Peyer's patch (tissue), 4 donors: ENCODE results near the gene CHD5. TPM values are rescaled to one million over a fixed set of nuclear protein-coding genes. Genes with fewer than 3 reads are reported as not detected.

Experiments
- DNase-seq, 3 donors: peaks; one replicate each; pipeline ENCODE4 v3.0.0-alpha.2; 2017 to 2019
- H3K27ac ChIP-seq, 4 donors: fragments of 200-600 bp; sonication (generic); one replicate each; pipeline ENCODE4 v1.5.1; 2016 to 2019
- H3K27me3 ChIP-seq, 2 donors: fragments of 200-600 bp; sonication (generic); one replicate each; pipeline ENCODE4 v1.5.1; 2019
- H3K36me3 ChIP-seq, 3 donors: fragments of 200-600 bp; sonication (generic); one replicate each; pipeline ENCODE4 v1.5.1; 2016 to 2019
- H3K4me1 ChIP-seq, 4 donors: fragments of 200-600 bp; sonication (generic); one replicate each; pipeline ENCODE4 v1.5.1; 2016 to 2019
- H3K4me3 ChIP-seq, 4 donors: fragments of 200-600 bp; sonication (generic); 1 replicate in 3 of 4; 2 replicates in 1 of 4; pipeline ENCODE4 v1.5.1; 2016 to 2019; ENCODE audit warnings: mild to moderate bottlenecking in 1 of 4
- H3K9me3 ChIP-seq, 4 donors: fragments of 200-600 bp; sonication (generic); one replicate each; pipeline ENCODE4 v1.5.1; 2016 to 2019; ENCODE audit warnings: mild to moderate bottlenecking in 1 of 4
- POLR2A ChIP-seq, 2 donors: fragments of 450-650 bp; IDR thresholded peaks; one replicate each; pipeline ENCODE4 v1.5.1; 2017; ENCODE audit warnings: antibody characterized with exemption in 2 of 2, mild to moderate bottlenecking in 2 of 2, moderate library complexity in 2 of 2
- total RNA-seq, 4 donors: library from RNA; depleted of rRNA; stranded (reverse); fragments of >200 nt; gene quantifications; one replicate each; pipeline ENCODE4 v1.1.0, GENCODE V29; 2016
- TF ChIP-seq, protein P1 (sequence below), 6 experiments: fragments of 450-650 bp in 4 of 6; fragments of 200-600 bp in 2 of 6; sonication (generic) in 1 of 6; IDR thresholded peaks; one replicate each; pipeline ENCODE4 v1.5.1; 2017 to 2019; ENCODE audit warnings: antibody characterized with exemption in 6 of 6, mild to moderate bottlenecking in 3 of 6, moderate library complexity in 1 of 6

CHD5 gene
- total RNA-seq, 4 donors from 2014 or later, result under 0.01 to 0.66 (median 0.22) TPM

DNA sequence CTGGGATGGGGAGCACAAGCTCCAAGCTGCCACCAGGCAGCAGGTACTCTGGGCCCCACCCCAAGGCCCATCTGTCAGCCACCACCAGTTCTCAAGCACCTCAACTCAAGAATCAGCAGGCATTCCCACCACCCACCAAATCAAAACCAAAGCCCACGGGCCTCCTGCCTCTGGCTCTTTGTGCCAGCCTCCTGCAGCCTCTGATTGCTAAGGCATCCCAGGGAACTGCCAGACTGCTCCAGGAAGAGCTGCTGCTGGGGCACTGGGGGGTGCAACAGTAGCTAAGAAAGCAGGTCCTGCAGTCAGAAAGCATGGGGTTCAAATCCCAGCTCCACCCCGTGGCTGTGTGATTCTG lies 34.7 kb downstream of the CHD5 start:
- no peaks in the 10 kb centered on the region for H3K9me3 ChIP-seq
- no peaks in the 10 kb centered on the region for H3K27me3 ChIP-seq
- no peaks in the 10 kb centered on the region for H3K36me3 ChIP-seq
- no peak overlapping the region for H3K27ac ChIP-seq
- TF ChIP-seq, protein P1, sequence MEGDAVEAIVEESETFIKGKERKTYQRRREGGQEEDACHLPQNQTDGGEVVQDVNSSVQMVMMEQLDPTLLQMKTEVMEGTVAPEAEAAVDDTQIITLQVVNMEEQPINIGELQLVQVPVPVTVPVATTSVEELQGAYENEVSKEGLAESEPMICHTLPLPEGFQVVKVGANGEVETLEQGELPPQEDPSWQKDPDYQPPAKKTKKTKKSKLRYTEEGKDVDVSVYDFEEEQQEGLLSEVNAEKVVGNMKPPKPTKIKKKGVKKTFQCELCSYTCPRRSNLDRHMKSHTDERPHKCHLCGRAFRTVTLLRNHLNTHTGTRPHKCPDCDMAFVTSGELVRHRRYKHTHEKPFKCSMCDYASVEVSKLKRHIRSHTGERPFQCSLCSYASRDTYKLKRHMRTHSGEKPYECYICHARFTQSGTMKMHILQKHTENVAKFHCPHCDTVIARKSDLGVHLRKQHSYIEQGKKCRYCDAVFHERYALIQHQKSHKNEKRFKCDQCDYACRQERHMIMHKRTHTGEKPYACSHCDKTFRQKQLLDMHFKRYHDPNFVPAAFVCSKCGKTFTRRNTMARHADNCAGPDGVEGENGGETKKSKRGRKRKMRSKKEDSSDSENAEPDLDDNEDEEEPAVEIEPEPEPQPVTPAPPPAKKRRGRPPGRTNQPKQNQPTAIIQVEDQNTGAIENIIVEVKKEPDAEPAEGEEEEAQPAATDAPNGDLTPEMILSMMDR (IDR thresholded peaks at IDR 0.05), result no peak
- no peak for TF ChIP-seq POLR2A (IDR thresholded peaks at IDR 0.05)
- H3K4me1 ChIP-seq, result peaks cover 0 to 8% (median 0%) of the 10 kb centered on the region in 4 donors
- DNase-seq, result no peak
- H3K4me3 ChIP-seq, result no peak overlapping the region

DNA sequence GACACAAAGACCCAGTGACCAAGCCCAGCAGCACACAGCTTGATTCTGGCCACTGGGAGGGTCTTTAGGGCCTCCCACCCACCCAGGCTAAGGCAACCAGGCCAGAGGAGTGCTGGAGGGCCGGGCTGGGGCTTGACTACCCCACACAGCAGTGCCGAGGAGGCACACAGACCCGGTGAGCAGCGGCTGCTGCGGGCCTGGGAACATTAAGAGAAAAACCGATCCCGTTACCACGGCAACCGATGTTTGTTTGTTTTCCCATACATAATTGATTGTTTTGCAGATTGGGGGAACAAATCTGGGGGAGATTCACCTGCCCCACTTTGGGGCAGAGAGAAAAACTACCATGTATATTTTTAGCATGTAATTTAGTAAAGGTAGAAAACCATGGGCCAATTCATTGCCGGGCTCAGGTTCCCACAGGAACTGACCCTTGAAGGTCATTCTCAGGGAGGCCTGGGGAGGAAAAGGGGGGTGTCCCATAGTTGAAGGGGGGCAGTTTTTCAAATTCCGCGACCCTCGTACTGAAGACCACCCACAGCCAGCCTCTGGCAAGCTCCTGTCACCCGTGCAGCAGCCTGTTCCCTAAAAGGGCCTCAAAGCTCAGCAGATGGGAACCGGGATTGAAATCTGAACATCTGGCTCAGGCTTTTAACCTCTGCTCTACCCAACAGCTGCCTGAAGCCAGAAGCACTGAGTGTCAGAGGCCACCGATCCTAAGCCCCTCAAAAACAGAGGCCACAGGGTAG lies 35.3 kb downstream of the CHD5 start:
- H3K27me3 ChIP-seq, result no peaks in the 10 kb centered on the region
- TF ChIP-seq, protein P1 (IDR thresholded peaks at IDR 0.05), result no peak
- no peak for TF ChIP-seq POLR2A (IDR thresholded peaks at IDR 0.05)
- no peak overlapping the region for H3K4me3 ChIP-seq
- peaks cover 0 to 8% (median 0%) of the 10 kb centered on the region in 4 donors for H3K4me1 ChIP-seq
- no peaks in the 10 kb centered on the region for H3K36me3 ChIP-seq
- DNase-seq, result no peak
- H3K27ac ChIP-seq, result no peak overlapping the region
- no peaks in the 10 kb centered on the region for H3K9me3 ChIP-seq

DNA sequence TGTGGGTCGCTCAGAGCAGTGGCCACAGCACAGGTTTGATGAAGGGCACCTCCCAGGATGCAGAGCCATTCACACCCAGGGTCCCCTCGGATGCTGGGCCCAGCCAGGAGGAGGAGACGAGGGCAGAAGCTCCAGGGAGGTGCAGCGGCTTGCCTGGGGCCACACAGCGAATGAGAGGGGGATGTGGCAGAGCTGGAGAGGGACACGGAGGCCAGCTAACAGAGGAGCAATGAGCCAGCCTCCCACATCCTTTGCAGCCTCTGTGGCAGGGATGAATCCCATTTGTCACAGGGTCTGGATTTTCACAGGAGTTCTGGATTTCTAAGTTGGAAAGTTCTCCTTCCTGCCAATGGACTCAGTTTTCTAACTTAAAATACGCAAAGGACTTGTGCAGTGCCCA lies 35.9 kb downstream of the CHD5 start:
- TF ChIP-seq, protein P1 (IDR thresholded peaks at IDR 0.05), result no peak
- no peak for TF ChIP-seq POLR2A (IDR thresholded peaks at IDR 0.05)
- H3K4me3 ChIP-seq, result no peak overlapping the region
- H3K4me1 ChIP-seq, result peaks cover 0 to 8% (median 0%) of the 10 kb centered on the region in 4 donors
- no peaks in the 10 kb centered on the region for H3K9me3 ChIP-seq
- no peak overlapping the region for H3K27ac ChIP-seq
- H3K27me3 ChIP-seq, result no peaks in the 10 kb centered on the region
- no peaks in the 10 kb centered on the region for H3K36me3 ChIP-seq
- no peak for DNase-seq

DNA sequence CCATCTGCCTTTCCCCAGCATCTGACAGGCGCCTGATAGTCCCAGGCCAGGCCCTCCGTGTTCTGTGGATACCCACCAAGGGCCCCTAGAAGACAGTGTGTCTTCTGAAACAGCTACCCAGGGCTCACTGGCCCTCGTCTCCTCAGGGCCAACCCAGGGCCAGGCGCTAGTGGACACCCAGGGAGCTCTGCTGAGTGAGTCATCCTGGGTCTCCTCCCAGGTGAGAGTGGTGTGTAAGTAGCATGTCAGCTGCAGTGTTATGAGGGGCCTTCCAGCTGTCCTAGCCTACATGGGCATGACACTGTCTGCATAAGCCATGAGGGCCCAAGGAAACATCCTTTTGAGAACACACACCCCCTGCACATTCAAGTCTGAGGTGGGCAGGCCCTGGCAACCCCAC lies 36.7 kb downstream of the CHD5 start:
- TF ChIP-seq POLR2A (IDR thresholded peaks at IDR 0.05), result no peak
- TF ChIP-seq, protein P1 (IDR thresholded peaks at IDR 0.05), result no peak

DNA sequence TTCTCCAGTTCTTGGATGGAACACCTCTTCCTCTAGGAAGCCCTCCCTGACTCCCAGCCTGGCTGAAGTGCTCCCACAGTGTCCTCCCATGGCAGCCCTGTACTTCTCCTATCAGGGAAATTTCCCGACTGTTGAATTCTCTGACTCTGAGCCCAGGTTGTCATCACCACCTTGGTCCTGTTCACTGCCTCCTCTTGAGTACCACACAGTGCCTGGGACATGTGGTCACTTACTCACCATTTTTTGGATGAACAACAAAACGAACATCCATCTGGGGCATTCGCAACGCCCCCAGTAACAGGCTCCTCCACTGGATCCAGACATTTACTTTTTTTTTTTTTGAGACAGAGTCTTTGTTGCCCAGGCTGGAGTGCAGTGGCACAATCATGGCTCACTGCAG lies 37.4 kb downstream of the CHD5 start:
- no peak overlapping the region for H3K4me3 ChIP-seq
- H3K4me1 ChIP-seq, result no peaks in the 10 kb centered on the region
- H3K27me3 ChIP-seq, result no peaks in the 10 kb centered on the region
- H3K27ac ChIP-seq, result no peak overlapping the region
- no peak for DNase-seq
- TF ChIP-seq, protein P1 (IDR thresholded peaks at IDR 0.05), result no peak
- no peak for TF ChIP-seq POLR2A (IDR thresholded peaks at IDR 0.05)
- H3K36me3 ChIP-seq, result no peaks in the 10 kb centered on the region
- H3K9me3 ChIP-seq, result no peaks in the 10 kb centered on the region

More for the DNA sequence above, 36.7 kb downstream of the CHD5 start:
- peaks cover 0 to under 1% (median 0%) of the 10 kb centered on the region in 4 donors for H3K4me1 ChIP-seq
- DNase-seq, result no peak
- no peak overlapping the region for H3K4me3 ChIP-seq
- H3K27me3 ChIP-seq, result no peaks in the 10 kb centered on the region
- no peaks in the 10 kb centered on the region for H3K36me3 ChIP-seq
- H3K27ac ChIP-seq, result no peak overlapping the region
- H3K9me3 ChIP-seq, result no peaks in the 10 kb centered on the region
